Transverse colon (tissue), 4 donors: ENCODE data around the gene ST3GAL4. TPM values are rescaled to one million over a fixed set of nuclear protein-coding genes. Genes with fewer than 3 reads are reported as not detected.
A peak's percentile ranks its signal among the peaks of the same experiment; 100 is the strongest.

Source experiments
- DNase-seq: peaks from one replicate; pipeline ENCODE4 v3.0.0-alpha.2; 2019
- H3K27ac ChIP-seq, 4 donors: fragments of 200-600 bp; sonication (generic); 2 replicates each; pipeline ENCODE4 v1.5.1; 2016 to 2018; ENCODE audit warnings: inconsistent platforms in 4 of 4
- H3K27me3 ChIP-seq: fragments of 200-600 bp; sonication (generic); 2 replicates; pipeline ENCODE4 v1.5.1; 2017; ENCODE audit warnings: inconsistent platforms
- H3K36me3 ChIP-seq, 4 donors: fragments of 200-600 bp; sonication (generic); 2 replicates each; pipeline ENCODE4 v1.5.1; 2017 to 2019; ENCODE audit warnings: inconsistent platforms in 4 of 4
- H3K4me1 ChIP-seq, 4 donors: fragments of 200-600 bp; sonication (generic); 2 replicates each; pipeline ENCODE4 v1.5.1; 2017 to 2020; ENCODE audit warnings: inconsistent platforms in 4 of 4
- H3K4me3 ChIP-seq, 4 donors: fragments of 200-600 bp; sonication (generic); 1 replicate in 1 of 4; 2 replicates in 3 of 4; pipeline versions ENCODE4 v1.5.1 to v1.6.1; 2017 to 2019; ENCODE audit warnings: inconsistent platforms in 4 of 4
- H3K9me3 ChIP-seq, 2 donors: fragments of 200-600 bp; sonication (generic); 2 replicates each; pipeline ENCODE4 v1.5.1; 2017 to 2019; ENCODE audit warnings: inconsistent platforms in 2 of 2
- CTCF ChIP-seq, 5 experiments: fragments of 200-600 bp in 3 of 5; fragments of 450-650 bp in 2 of 5; sonication (generic) in 3 of 5; IDR thresholded peaks; 1 replicate in 2 of 5; 2 replicates in 3 of 5; pipeline ENCODE4 v1.5.1; 2016 to 2017; ENCODE audit warnings: antibody characterized with exemption in 5 of 5, inconsistent platforms in 3 of 5, mild to moderate bottlenecking in 2 of 5, moderate library complexity in 1 of 5
- EP300 ChIP-seq: sonication (generic); formaldehyde crosslinking; IDR thresholded peaks from one replicate; pipeline ENCODE4 v1.6.1; 2017; ENCODE audit warnings: antibody characterized with exemption, low read depth
- POLR2A ChIP-seq: fragments of 450-650 bp; IDR thresholded peaks from one replicate; pipeline ENCODE4 v1.6.1; 2016; ENCODE audit warnings: antibody characterized with exemption, mild to moderate bottlenecking, moderate library complexity
- POLR2AphosphoS5 ChIP-seq, 3 donors: sonication (generic); formaldehyde crosslinking; IDR thresholded peaks; one replicate each; pipeline ENCODE4 v1.6.1; 2016; ENCODE audit warnings: antibody characterized with exemption in 3 of 3
- WGBS, 2 donors: methylation state at CpG; one replicate each; pipeline ENCODE4 v1.1.5; 2018; ENCODE audit warnings: low coverage in 1 of 2; 5-methylcytosine and 5-hydroxymethylcytosine counted together
- in situ Hi-C, 4 donors: fragments of 200-750 bp; cut with MboI; loops; one replicate each; pipeline versions ENCODE4 v1.15.0 to v1.15.1; 2017; ENCODE audit warnings: low sequenced_read_pairs in 3 of 4, low pct_ligation_motif_present in 1 of 4, low pct_unique_long_range_greater_than_20kb in 1 of 4
- intact Hi-C: fragments of 100-400 bp; cut with DNase I; formaldehyde crosslinking; loops from one replicate; pipeline ENCODE4 v1.15.1; 2023; ENCODE audit warnings: low total_unique reads
- total RNA-seq, 4 donors: library from RNA; depleted of rRNA; stranded (reverse); fragments of >200 nt; gene quantifications; one replicate each; pipeline ENCODE4 v1.1.0, GENCODE V29; 2016

The ST3GAL4 gene
- total RNA-seq, 4 donors from 2014 or later, result 26.1 to 206 (median 166) TPM

GRCh38 chr11:126387857-126388256 lies 32.4 kb downstream of the ST3GAL4 start:
- WGBS, 2 donors, result 77 to 80% methylated on average over 5 of the region's 5 CpGs
- peaks cover 9 to 43% (median 18%) of the 10 kb centered on the region in 4 donors for H3K4me1 ChIP-seq
- no peak for DNase-seq

GRCh38 chr11:126390272-126390867 lies 34.9 kb downstream of the ST3GAL4 start:
- Histone ChIP-seq H3K27ac (no peak overlapping the region), H3K4me1 (peaks cover 6 to 40% (median 18%) of the 10 kb centered on the region in 4 donors), H3K36me3 (no peaks in the 10 kb centered on the region), H3K4me3 (no peak overlapping the region), H3K27me3 (no peaks in the 10 kb centered on the region), H3K9me3 (no peaks in the 10 kb centered on the region)
- WGBS, 2 donors, result 45 to 56% methylated on average over 3 to 5 of the region's 5 CpGs
- no peak for TF ChIP-seq CTCF (IDR thresholded peaks at IDR 0.05)
- no peak for TF ChIP-seq EP300
- TF ChIP-seq POLR2A, result no peak
- TF ChIP-seq POLR2AphosphoS5 (IDR thresholded peaks at IDR 0.05), result no peak
- intact Hi-C loops (no loop called here), in situ Hi-C loops (no loop called here)
- no peak for DNase-seq

More at GRCh38 chr11:126387857-126388256, 32.4 kb downstream of the ST3GAL4 start:
- Histone ChIP-seq H3K4me3 (no peak overlapping the region), H3K9me3 (no peaks in the 10 kb centered on the region), H3K27ac (peak overlapping the region in 1 of 4 donors; percentile 66), H3K36me3 (no peaks in the 10 kb centered on the region), H3K27me3 (no peaks in the 10 kb centered on the region)
- intact Hi-C loops (no loop called here), in situ Hi-C loops (no loop called here)
- TF ChIP-seq CTCF (IDR thresholded peaks at IDR 0.05), result no peak
- no peak for TF ChIP-seq POLR2A
- no peak for TF ChIP-seq EP300
- TF ChIP-seq POLR2AphosphoS5 (IDR thresholded peaks at IDR 0.05), result no peak

- Histone ChIP-seq H3K4me3 (no peak overlapping the region), H3K27ac (peak overlapping the region in 1 of 4 donors; percentile 30), H3K27me3 (no peaks in the 10 kb centered on the region), H3K9me3 (no peaks in the 10 kb centered on the region), H3K36me3 (no peaks in the 10 kb centered on the region), H3K4me1 (peaks cover 1 to 29% (median 12%) of the 10 kb centered on the region in 4 donors)
- TF ChIP-seq POLR2A, result no peak
- TF ChIP-seq POLR2AphosphoS5 (IDR thresholded peaks at IDR 0.05), result no peak
- no peak for TF ChIP-seq EP300
- TF ChIP-seq CTCF (IDR thresholded peaks at IDR 0.05), result no peak
- no peak for DNase-seq
- WGBS, 2 donors, result 79 to 80% methylated on average over 1 to 7 of the region's 7 CpGs
- intact Hi-C loops, result no loop called here
- in situ Hi-C loops, result no loop called here
Measured at GRCh38 chr11:126391286-126391954, 35.9 kb downstream of the ST3GAL4 start.

GRCh38 chr11:126391970-126392632 lies 36.6 kb downstream of the ST3GAL4 start:
- intact Hi-C loops, result no loop called here
- Histone ChIP-seq H3K27me3 (no peaks in the 10 kb centered on the region), H3K9me3 (no peaks in the 10 kb centered on the region), H3K36me3 (no peaks in the 10 kb centered on the region), H3K4me1 (peaks cover 0 to 22% (median 7%) of the 10 kb centered on the region in 4 donors), H3K27ac (peak overlapping the region in 3 of 4 donors; percentile 2 to 58 (median 13)), H3K4me3 (no peak overlapping the region)
- 60 to 64% methylated on average over 1 to 8 of the region's 8 CpGs for WGBS, 2 donors
- TF ChIP-seq EP300, result no peak
- DNase-seq, result no peak
- in situ Hi-C loops, result no loop called here
